IMR-90 (cell line): ENCODE data around the gene HTT-AS. TPM values are rescaled to one million over a fixed set of nuclear protein-coding genes. Genes with fewer than 3 reads are reported as not detected.

ENCODE experiments used
- ATAC-seq: fragments of 200-7000 bp; cut with Tn5 transposase; 2 replicates; pipeline ENCODE4 v1.9.1; 2020; ENCODE audit warnings: low read depth, mild to moderate bottlenecking, moderate library complexity
- BruUV-seq: library from RNA; stranded (reverse); fragments of 400-500 nt; replicated peaks from 2 replicates; lab custom pipeline; 2021; lab: Mats Ljungman, UMichigan
- CTCF ChIA-PET: fragments of 300-600 bp; formaldehyde crosslinking; extraction: SDS; loops from one replicate; lab custom pipeline; 2021; ENCODE audit warnings: antibody characterized with exemption; lab: Yijun Ruan, JAX
- POLR2A ChIA-PET: fragments of 300-600 bp; sonication (Branson Sonifier 250); formaldehyde crosslinking; loops from one replicate; lab custom pipeline; 2022; ENCODE audit warnings: antibody characterized with exemption; ENCODE audit not compliant: unreplicated experiment; lab: Charles Lee
- DNase-seq: peaks from one replicate; pipeline ENCODE4 v3.0.0; 2013
- H2AFZ ChIP-seq: replicated peaks from 2 replicates; pipeline ENCODE3; 2013; ENCODE audit warnings: low read length, mild to moderate bottlenecking; ENCODE audit not compliant: poor library complexity
- H2AK5ac ChIP-seq: 2 replicates; pipeline ENCODE4 v1.6.1; 2013; ENCODE audit warnings: low read depth, low read length, inconsistent platforms
- H2AK9ac ChIP-seq: replicated peaks from 2 replicates; pipeline ENCODE3; 2013; ENCODE audit warnings: mild to moderate bottlenecking, low read depth, low read length, moderate library complexity; ENCODE audit not compliant: poor library complexity
- H2BK120ac ChIP-seq: 2 replicates; pipeline ENCODE4 v1.6.1; 2013; ENCODE audit warnings: low read depth, low read length, inconsistent platforms
- H2BK15ac ChIP-seq: 3 replicates; pipeline ENCODE4 v1.6.1; 2013; ENCODE audit warnings: low read depth, low read length, inconsistent platforms
- H2BK20ac ChIP-seq: 2 replicates; pipeline ENCODE4 v1.6.1; 2013; ENCODE audit warnings: low read depth, mild to moderate bottlenecking, inconsistent platforms, low read length, moderate library complexity
- H2BK5ac ChIP-seq: 2 replicates; pipeline ENCODE4 v1.6.1; 2013; ENCODE audit warnings: mild to moderate bottlenecking, low read depth, low read length, inconsistent platforms; ENCODE audit not compliant: poor library complexity, severe bottlenecking
- H3K14ac ChIP-seq: replicated peaks from 2 replicates; pipeline ENCODE4 v1.6.1; 2013; ENCODE audit warnings: low read depth, low read length, inconsistent platforms
- H3K18ac ChIP-seq: 2 replicates; pipeline ENCODE4 v1.6.1; 2013; ENCODE audit warnings: low read depth, low read length, control low read depth
- H3K23ac ChIP-seq: 2 replicates; pipeline ENCODE4 v1.6.1; 2013; ENCODE audit warnings: low read depth, low read length, inconsistent platforms
- H3K27ac ChIP-seq: 2 replicates; pipeline ENCODE4 v1.5.1; 2013; ENCODE audit warnings: mild to moderate bottlenecking, control low read depth, low read length; ENCODE audit not compliant: insufficient read depth
- H3K27me3 ChIP-seq: 2 replicates; pipeline ENCODE4 v1.6.1; 2013; ENCODE audit warnings: low read length; ENCODE audit not compliant: control insufficient read depth, insufficient read depth
- H3K36me3 ChIP-seq: 2 replicates; pipeline ENCODE4 v1.6.1; 2013; ENCODE audit warnings: low read length, mixed read lengths; ENCODE audit not compliant: control insufficient read depth, insufficient read depth
- H3K4ac ChIP-seq: 2 replicates; pipeline ENCODE4 v1.6.1; 2013; ENCODE audit warnings: low read depth, low read length, inconsistent platforms
- H3K4me1 ChIP-seq: 2 replicates; pipeline ENCODE4 v1.6.1; 2013; ENCODE audit warnings: low read length, mixed read lengths; ENCODE audit not compliant: control insufficient read depth, insufficient read depth
- H3K4me2 ChIP-seq: 2 replicates; pipeline ENCODE4 v1.6.1; 2013; ENCODE audit warnings: low read depth, mild to moderate bottlenecking, control low read depth, low read length, moderate library complexity
- H3K4me3 ChIP-seq: 2 replicates; pipeline ENCODE4 v1.5.1; 2013; ENCODE audit warnings: low read depth, mild to moderate bottlenecking, control low read depth, low read length, moderate library complexity; ENCODE audit not compliant: insufficient read depth
- H3K56ac ChIP-seq: 2 replicates; pipeline ENCODE4 v1.6.1; 2013; ENCODE audit warnings: low read length, inconsistent platforms; ENCODE audit not compliant: insufficient read depth; ENCODE audit errors: extremely low read depth
- H3K79me1 ChIP-seq, 2 experiments: 2 replicates each; pipeline ENCODE4 v1.6.1; 2013; ENCODE audit warnings: low read length in 2 of 2, inconsistent platforms in 1 of 2, low read depth in 1 of 2
- H3K9ac ChIP-seq: 2 replicates; pipeline ENCODE4 v1.6.1; 2013; ENCODE audit warnings: low read depth, low read length, control low read depth
- H3K9me1 ChIP-seq: 2 replicates; pipeline ENCODE4 v1.6.1; 2013; ENCODE audit warnings: low read length, inconsistent platforms; ENCODE audit not compliant: insufficient read depth
- H3K9me3 ChIP-seq: 2 replicates; pipeline ENCODE4 v1.6.1; 2013; ENCODE audit warnings: low read length; ENCODE audit not compliant: control insufficient read depth, insufficient read depth
- H4K20me1 ChIP-seq: 2 replicates; pipeline ENCODE4 v1.6.1; 2013; ENCODE audit warnings: low read length, inconsistent platforms; ENCODE audit not compliant: insufficient read depth
- H4K5ac ChIP-seq: 2 replicates; pipeline ENCODE4 v1.6.1; 2013; ENCODE audit warnings: mild to moderate bottlenecking, low read depth, low read length, control low read depth
- H4K8ac ChIP-seq, 2 experiments: 2 replicates each; pipeline ENCODE4 v1.6.1; 2013; ENCODE audit warnings: low read depth in 2 of 2, low read length in 2 of 2, control low read depth in 1 of 2, inconsistent platforms in 1 of 2
- H4K91ac ChIP-seq: 2 replicates; pipeline ENCODE4 v1.6.1; 2013; ENCODE audit warnings: low read depth, low read length, inconsistent platforms; ENCODE audit not compliant: insufficient read depth
- BHLHE40 ChIP-seq: fragments of 150-350 bp; IDR thresholded peaks from 2 replicates; pipeline ENCODE4 v1.6.1; 2016; ENCODE audit warnings: mild to moderate bottlenecking, low read depth, low read length
- CEBPB ChIP-seq: IDR thresholded peaks from 2 replicates; pipeline ENCODE4 v1.6.1; 2012; ENCODE audit warnings: low read depth, low read length, improper control_type of control experiment
- CHD1 ChIP-seq: IDR thresholded peaks from 2 replicates; pipeline ENCODE4 v1.6.1; 2012; ENCODE audit warnings: low read depth, low read length, improper control_type of control experiment
- ELK1 ChIP-seq: fragments of 150-350 bp; IDR thresholded peaks from 2 replicates; pipeline ENCODE4 v1.6.1; 2016; ENCODE audit warnings: low read depth, mild to moderate bottlenecking, low read length, moderate library complexity, borderline replicate concordance
- FOS ChIP-seq: fragments of 150-350 bp; IDR thresholded peaks from 2 replicates; pipeline ENCODE4 v1.6.1; 2016; ENCODE audit warnings: low read depth, low read length
- MAFK ChIP-seq: IDR thresholded peaks from 2 replicates; pipeline ENCODE4 v1.6.1; 2012; ENCODE audit warnings: low read depth, low read length, improper control_type of control experiment
- MAZ ChIP-seq: IDR thresholded peaks from 2 replicates; pipeline ENCODE4 v1.6.1; 2012; ENCODE audit warnings: low read depth, mild to moderate bottlenecking, low read length, improper control_type of control experiment, moderate library complexity, borderline replicate concordance
- MXI1 ChIP-seq: IDR thresholded peaks from 2 replicates; pipeline ENCODE4 v1.6.1; 2012; ENCODE audit warnings: low read depth, mild to moderate bottlenecking, low read length, moderate library complexity, borderline replicate concordance
- NFE2L2 ChIP-seq: fragments of 150-350 bp; IDR thresholded peaks from 2 replicates; pipeline ENCODE4 v1.6.1; 2016; ENCODE audit warnings: low read depth, mild to moderate bottlenecking, low read length
- POLR2A ChIP-seq: IDR thresholded peaks from 2 replicates; pipeline ENCODE4 v1.6.1; 2012; ENCODE audit warnings: mild to moderate bottlenecking, low read depth, low read length
- RAD21 ChIP-seq: IDR thresholded peaks from 2 replicates; pipeline ENCODE4 v1.6.1; 2012; ENCODE audit warnings: low read length, improper control_type of control experiment
- RCOR1 ChIP-seq: IDR thresholded peaks from 2 replicates; pipeline ENCODE4 v1.6.1; 2012; ENCODE audit warnings: mild to moderate bottlenecking, low read length, improper control_type of control experiment; ENCODE audit not compliant: insufficient replicate concordance
- RFX5 ChIP-seq: IDR thresholded peaks from 2 replicates; pipeline ENCODE4 v1.8.0; 2012; ENCODE audit warnings: low read depth, mild to moderate bottlenecking, low read length, moderate library complexity
- SMC3 ChIP-seq: fragments of 150-350 bp; IDR thresholded peaks from 2 replicates; pipeline ENCODE4 v1.6.1; 2016; ENCODE audit warnings: low read depth, mild to moderate bottlenecking, antibody characterized with exemption, low read length, moderate library complexity
- USF2 ChIP-seq: fragments of 150-350 bp; IDR thresholded peaks from 2 replicates; pipeline ENCODE4 v1.6.1; 2017; ENCODE audit warnings: mild to moderate bottlenecking, antibody characterized with exemption, low read length, low read depth
- WGBS, 2 experiments: methylation state at CpG; one replicate each; pipeline versions ENCODE4 v1.1.5 to v1.1.7; 2013; ENCODE audit warnings: missing lambda C conversion rate in 2 of 2; ENCODE audit not compliant: insufficient read length in 1 of 2; ENCODE audit errors: extremely low coverage in 2 of 2; 5-methylcytosine and 5-hydroxymethylcytosine counted together
- dilution Hi-C: fragments of 300-500 bp; cut with HindIII; formaldehyde crosslinking; loops from one replicate; pipeline ENCODE4 v1.14.3; 2018; ENCODE audit warnings: low sequenced_read_pairs; ENCODE audit not compliant: unreplicated experiment
- in situ Hi-C: fragments of 300-500 bp; cut with MboI; formaldehyde crosslinking; loops from 3 replicates; pipeline ENCODE4 v1.14.3; 2019; ENCODE audit warnings: low sequenced_read_pairs, inconsistent platforms, mixed read lengths
- intact Hi-C: fragments of 100-400 bp; cut with micrococcal nuclease; formaldehyde crosslinking; loops from 2 replicates; pipeline ENCODE4 v1.10.0; 2022
- polyA plus RNA-seq, 3 experiments: library from polyadenylated mRNA; depleted of rRNA; stranded (reverse); fragments of >200 nt; gene quantifications; 2 replicates each; pipeline ENCODE4 v1.2.3, GENCODE V29; 2012; ENCODE audit warnings: low replicate concordance in 1 of 3
- total RNA-seq: library from RNA; depleted of rRNA; stranded (reverse); fragments of >200 nt; gene quantifications from 2 replicates; pipeline ENCODE4 v1.2.3, GENCODE V29; 2012
- TF ChIP-seq, protein P1 (sequence below): conservative IDR thresholded peaks from 2 replicates; pipeline ENCODE4 v1.5.1; 2012; ENCODE audit warnings: mild to moderate bottlenecking, low read depth, low read length, improper control_type of control experiment

The HTT-AS gene
- total and polyA plus RNA-seq, 2 of the 4 experiments (the other 2 are of a cell fraction) = not detected

GRCh38 chr4:3039706-3040366, 34.5 kb downstream of the HTT-AS start:
- Histone ChIP-seq H3K27me3 (peaks cover 22% of the 10 kb centered on the region; the same call in 1 of the 2 replicates), H3K9me1 (no peaks in the 10 kb centered on the region), H2BK15ac (no peak overlapping the region), H4K20me1 (no peaks in the 10 kb centered on the region), H3K27ac (no peak overlapping the region), H3K56ac (no peak overlapping the region), H3K4ac (no peak overlapping the region), H3K36me3 (no peaks in the 10 kb centered on the region), H2AFZ (no peak overlapping the region), H4K8ac (no peak overlapping the region), H2BK20ac (no peak overlapping the region), H3K9ac (no peak overlapping the region), H3K79me1 (no peaks in the 10 kb centered on the region), H2AK9ac (no peak overlapping the region), H3K4me1 (peaks cover 2% of the 10 kb centered on the region; the same call in 1 of the 2 replicates), H4K5ac (no peak overlapping the region), H3K4me3 (no peak overlapping the region), H3K23ac (no peak overlapping the region), H3K14ac (no peak overlapping the region), H4K91ac (no peak overlapping the region), H3K9me3 (no peaks in the 10 kb centered on the region), H2BK120ac (no peak overlapping the region), H2BK5ac (no peak overlapping the region), H3K4me2 (no peak overlapping the region), H2AK5ac (no peak overlapping the region), H3K18ac (no peak overlapping the region)
- no TSS peak for BruUV-seq
- ChIA-PET CTCF (no interaction called here), POLR2A (no interaction called here)
- TF ChIP-seq MXI1 (no peak), MAFK (no peak), MAZ (no peak), FOS (no peak), RCOR1 (no peak), SMC3 (no peak), BHLHE40 (no peak), NFE2L2 (no peak), CEBPB (no peak), RAD21 (no peak), POLR2A (no peak), ELK1 (no peak), RFX5 (no peak), USF2 (no peak), CHD1 (no peak)
- TF ChIP-seq, protein P1, sequence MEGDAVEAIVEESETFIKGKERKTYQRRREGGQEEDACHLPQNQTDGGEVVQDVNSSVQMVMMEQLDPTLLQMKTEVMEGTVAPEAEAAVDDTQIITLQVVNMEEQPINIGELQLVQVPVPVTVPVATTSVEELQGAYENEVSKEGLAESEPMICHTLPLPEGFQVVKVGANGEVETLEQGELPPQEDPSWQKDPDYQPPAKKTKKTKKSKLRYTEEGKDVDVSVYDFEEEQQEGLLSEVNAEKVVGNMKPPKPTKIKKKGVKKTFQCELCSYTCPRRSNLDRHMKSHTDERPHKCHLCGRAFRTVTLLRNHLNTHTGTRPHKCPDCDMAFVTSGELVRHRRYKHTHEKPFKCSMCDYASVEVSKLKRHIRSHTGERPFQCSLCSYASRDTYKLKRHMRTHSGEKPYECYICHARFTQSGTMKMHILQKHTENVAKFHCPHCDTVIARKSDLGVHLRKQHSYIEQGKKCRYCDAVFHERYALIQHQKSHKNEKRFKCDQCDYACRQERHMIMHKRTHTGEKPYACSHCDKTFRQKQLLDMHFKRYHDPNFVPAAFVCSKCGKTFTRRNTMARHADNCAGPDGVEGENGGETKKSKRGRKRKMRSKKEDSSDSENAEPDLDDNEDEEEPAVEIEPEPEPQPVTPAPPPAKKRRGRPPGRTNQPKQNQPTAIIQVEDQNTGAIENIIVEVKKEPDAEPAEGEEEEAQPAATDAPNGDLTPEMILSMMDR = no peak
- dilution Hi-C loops (no loop called here), intact Hi-C loops (loop anchor here (5.0 kb wide), 1 partner anchor 278 kb away; no protein-coding TSS in a partner anchor), in situ Hi-C loops (loop anchor here (25.0 kb wide), 1 partner anchor 278 kb away; the partner anchor contains the start of gene TNIP2)
- ATAC-seq = no peak
- DNase-seq = no peak
- WGBS, 2 experiments = 72% methylated on average over 5 of the region's 8 CpGs; no CpG with 5 or more reads in 1 of the 2 experiments
